ENCODE data around the gene PLCB2. TPM values are rescaled to one million over a fixed set of nuclear protein-coding genes. Genes with fewer than 3 reads are reported as not detected.

Gene PLCB2
- total and polyA plus RNA-seq, 2 experiments from 2014 or later, result 9.5 to 13.8 TPM

DNA sequence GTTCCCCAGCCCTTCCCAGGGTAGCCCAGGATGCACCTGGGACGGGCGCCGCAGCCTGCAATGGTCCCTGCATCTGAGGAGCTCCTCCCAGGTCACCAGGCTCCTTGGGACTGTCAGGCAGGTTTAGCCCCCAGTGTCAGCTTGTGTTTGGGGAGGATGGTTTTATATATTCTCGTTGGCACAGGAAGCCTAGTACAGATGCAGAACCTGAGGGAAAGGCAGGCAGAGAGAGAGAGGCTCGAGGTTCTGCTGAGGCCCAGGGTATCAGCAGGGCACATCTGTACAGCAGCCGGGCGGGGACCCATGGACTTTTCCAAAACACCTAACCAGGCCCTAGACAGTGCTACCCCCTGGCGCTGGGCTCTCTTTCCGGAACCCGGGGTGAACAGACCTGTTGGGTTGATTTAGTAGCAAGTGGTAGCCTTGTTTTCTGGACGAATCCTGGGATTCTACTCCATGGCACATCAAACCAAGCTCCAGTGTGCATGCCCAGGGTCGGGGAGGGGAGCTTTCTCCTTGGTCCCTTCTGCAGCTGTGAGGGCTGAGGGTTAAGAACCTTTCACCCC is 60.2 kb downstream of the PLCB2 start:
- no peak overlapping the region for H3K4me3 ChIP-seq
- peaks cover 26% of the 10 kb centered on the region for H3K4me1 Mint-ChIP-seq
- no peak overlapping the region for H3K27ac ChIP-seq (ENCODE audit: low read depth)
- TF ChIP-seq ZNF114 (CRISPR knock-in tag; IDR thresholded peaks at IDR 0.05), result no peak
- TF ChIP-seq CREB1 (CRISPR knock-in tag; IDR thresholded peaks at IDR 0.05; ENCODE audit: low read depth), result no peak
- TF ChIP-seq, protein P1, sequence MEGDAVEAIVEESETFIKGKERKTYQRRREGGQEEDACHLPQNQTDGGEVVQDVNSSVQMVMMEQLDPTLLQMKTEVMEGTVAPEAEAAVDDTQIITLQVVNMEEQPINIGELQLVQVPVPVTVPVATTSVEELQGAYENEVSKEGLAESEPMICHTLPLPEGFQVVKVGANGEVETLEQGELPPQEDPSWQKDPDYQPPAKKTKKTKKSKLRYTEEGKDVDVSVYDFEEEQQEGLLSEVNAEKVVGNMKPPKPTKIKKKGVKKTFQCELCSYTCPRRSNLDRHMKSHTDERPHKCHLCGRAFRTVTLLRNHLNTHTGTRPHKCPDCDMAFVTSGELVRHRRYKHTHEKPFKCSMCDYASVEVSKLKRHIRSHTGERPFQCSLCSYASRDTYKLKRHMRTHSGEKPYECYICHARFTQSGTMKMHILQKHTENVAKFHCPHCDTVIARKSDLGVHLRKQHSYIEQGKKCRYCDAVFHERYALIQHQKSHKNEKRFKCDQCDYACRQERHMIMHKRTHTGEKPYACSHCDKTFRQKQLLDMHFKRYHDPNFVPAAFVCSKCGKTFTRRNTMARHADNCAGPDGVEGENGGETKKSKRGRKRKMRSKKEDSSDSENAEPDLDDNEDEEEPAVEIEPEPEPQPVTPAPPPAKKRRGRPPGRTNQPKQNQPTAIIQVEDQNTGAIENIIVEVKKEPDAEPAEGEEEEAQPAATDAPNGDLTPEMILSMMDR (conservative IDR thresholded peaks at IDR 0.05; ENCODE audit: low read depth in 2 of 2), result no peak
- no peak for TF ChIP-seq STAT1 (IDR thresholded peaks at IDR 0.05; ENCODE audit: unreplicated experiment)
- no peak for TF ChIP-seq ZNF331 (CRISPR knock-in tag; IDR thresholded peaks at IDR 0.05; ENCODE audit: low read depth)
- TF ChIP-seq, protein P2, sequence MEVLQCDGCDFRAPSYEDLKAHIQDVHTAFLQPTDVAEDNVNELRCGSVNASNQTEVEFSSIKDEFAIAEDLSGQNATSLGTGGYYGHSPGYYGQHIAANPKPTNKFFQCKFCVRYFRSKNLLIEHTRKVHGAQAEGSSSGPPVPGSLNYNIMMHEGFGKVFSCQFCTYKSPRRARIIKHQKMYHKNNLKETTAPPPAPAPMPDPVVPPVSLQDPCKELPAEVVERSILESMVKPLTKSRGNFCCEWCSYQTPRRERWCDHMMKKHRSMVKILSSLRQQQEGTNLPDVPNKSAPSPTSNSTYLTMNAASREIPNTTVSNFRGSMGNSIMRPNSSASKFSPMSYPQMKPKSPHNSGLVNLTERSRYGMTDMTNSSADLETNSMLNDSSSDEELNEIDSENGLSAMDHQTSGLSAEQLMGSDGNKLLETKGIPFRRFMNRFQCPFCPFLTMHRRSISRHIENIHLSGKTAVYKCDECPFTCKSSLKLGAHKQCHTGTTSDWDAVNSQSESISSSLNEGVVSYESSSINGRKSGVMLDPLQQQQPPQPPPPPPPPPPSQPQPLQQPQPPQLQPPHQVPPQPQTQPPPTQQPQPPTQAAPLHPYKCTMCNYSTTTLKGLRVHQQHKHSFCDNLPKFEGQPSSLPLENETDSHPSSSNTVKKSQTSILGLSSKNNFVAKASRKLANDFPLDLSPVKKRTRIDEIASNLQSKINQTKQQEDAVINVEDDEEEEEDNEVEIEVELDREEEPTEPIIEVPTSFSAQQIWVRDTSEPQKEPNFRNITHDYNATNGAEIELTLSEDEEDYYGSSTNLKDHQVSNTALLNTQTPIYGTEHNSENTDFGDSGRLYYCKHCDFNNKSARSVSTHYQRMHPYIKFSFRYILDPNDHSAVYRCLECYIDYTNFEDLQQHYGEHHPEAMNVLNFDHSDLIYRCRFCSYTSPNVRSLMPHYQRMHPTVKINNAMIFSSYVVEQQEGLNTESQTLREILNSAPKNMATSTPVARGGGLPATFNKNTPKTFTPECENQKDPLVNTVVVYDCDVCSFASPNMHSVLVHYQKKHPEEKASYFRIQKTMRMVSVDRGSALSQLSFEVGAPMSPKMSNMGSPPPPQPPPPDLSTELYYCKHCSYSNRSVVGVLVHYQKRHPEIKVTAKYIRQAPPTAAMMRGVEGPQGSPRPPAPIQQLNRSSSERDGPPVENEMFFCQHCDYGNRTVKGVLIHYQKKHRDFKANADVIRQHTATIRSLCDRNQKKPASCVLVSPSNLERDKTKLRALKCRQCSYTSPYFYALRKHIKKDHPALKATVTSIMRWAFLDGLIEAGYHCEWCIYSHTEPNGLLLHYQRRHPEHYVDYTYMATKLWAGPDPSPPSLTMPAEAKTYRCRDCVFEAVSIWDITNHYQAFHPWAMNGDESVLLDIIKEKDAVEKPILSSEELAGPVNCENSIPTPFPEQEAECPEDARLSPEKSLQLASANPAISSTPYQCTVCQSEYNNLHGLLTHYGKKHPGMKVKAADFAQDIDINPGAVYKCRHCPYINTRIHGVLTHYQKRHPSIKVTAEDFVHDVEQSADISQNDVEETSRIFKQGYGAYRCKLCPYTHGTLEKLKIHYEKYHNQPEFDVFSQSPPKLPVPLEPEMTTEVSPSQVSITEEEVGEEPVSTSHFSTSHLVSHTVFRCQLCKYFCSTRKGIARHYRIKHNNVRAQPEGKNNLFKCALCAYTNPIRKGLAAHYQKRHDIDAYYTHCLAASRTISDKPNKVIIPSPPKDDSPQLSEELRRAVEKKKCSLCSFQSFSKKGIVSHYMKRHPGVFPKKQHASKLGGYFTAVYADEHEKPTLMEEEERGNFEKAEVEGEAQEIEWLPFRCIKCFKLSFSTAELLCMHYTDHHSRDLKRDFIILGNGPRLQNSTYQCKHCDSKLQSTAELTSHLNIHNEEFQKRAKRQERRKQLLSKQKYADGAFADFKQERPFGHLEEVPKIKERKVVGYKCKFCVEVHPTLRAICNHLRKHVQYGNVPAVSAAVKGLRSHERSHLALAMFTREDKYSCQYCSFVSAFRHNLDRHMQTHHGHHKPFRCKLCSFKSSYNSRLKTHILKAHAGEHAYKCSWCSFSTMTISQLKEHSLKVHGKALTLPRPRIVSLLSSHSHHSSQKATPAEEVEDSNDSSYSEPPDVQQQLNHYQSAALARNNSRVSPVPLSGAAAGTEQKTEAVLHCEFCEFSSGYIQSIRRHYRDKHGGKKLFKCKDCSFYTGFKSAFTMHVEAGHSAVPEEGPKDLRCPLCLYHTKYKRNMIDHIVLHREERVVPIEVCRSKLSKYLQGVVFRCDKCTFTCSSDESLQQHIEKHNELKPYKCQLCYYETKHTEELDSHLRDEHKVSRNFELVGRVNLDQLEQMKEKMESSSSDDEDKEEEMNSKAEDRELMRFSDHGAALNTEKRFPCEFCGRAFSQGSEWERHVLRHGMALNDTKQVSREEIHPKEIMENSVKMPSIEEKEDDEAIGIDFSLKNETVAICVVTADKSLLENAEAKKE (CRISPR knock-in tag; IDR thresholded peaks at IDR 0.05), result no peak
- no peak for TF ChIP-seq REST (IDR thresholded peaks at IDR 0.05; ENCODE audit: unreplicated experiment)
- TF ChIP-seq, protein P3, sequence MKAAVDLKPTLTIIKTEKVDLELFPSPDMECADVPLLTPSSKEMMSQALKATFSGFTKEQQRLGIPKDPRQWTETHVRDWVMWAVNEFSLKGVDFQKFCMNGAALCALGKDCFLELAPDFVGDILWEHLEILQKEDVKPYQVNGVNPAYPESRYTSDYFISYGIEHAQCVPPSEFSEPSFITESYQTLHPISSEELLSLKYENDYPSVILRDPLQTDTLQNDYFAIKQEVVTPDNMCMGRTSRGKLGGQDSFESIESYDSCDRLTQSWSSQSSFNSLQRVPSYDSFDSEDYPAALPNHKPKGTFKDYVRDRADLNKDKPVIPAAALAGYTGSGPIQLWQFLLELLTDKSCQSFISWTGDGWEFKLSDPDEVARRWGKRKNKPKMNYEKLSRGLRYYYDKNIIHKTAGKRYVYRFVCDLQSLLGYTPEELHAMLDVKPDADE (IDR thresholded peaks at IDR 0.05), result no peak
- no peak for TF ChIP-seq POLR2AphosphoS5 (IDR thresholded peaks at IDR 0.05; ENCODE audit: low read depth)
- no peak for TF ChIP-seq NANOG (IDR thresholded peaks at IDR 0.05; ENCODE audit: borderline replicate concordance)
- no peak for TF ChIP-seq JUNB (IDR thresholded peaks at IDR 0.05; ENCODE audit: unreplicated experiment)
- TF ChIP-seq EZH2phosphoT487 (IDR thresholded peaks at IDR 0.05; ENCODE audit: unreplicated experiment), result no peak
- TF ChIP-seq EZH2 (IDR thresholded peaks at IDR 0.05; ENCODE audit: low read depth, unreplicated experiment), result no peak
- DNase-seq (ENCODE audit: low spot score), result no peak
- H4K20me1 ChIP-seq (replicated peaks; ENCODE audit: insufficient read depth), result no peaks in the 10 kb centered on the region
- ATAC-seq, result no peak
- H3F3A ChIP-seq (replicated peaks; ENCODE audit: low read depth), result peaks cover 13% of the 10 kb centered on the region; the same call in 1 of the 2 replicates
- no peaks in the 10 kb centered on the region for H3K36me3 ChIP-seq (ENCODE audit: insufficient read depth)
- peaks cover 3% of the 10 kb centered on the region; the same call in 1 of the 2 replicates for H3K4me1 ChIP-seq (ENCODE audit: insufficient read depth)
- H2AFZ ChIP-seq, result no peak overlapping the region
- no peak overlapping the region for H3K27ac Mint-ChIP-seq
- no peaks in the 10 kb centered on the region for H3K79me2 ChIP-seq (replicated peaks; ENCODE audit: insufficient read depth)
- peaks cover 23% of the 10 kb centered on the region for H3K27me3 ChIP-seq (ENCODE audit: insufficient read depth)
- no peak overlapping the region for H3K4me3 Mint-ChIP-seq
- no peak overlapping the region for H3K4me2 ChIP-seq
- peaks cover 32% of the 10 kb centered on the region for H3K27me3 Mint-ChIP-seq (ENCODE audit: insufficient read depth, low read depth, poor library complexity)
- no peaks in the 10 kb centered on the region for H3K36me3 Mint-ChIP-seq (ENCODE audit: low read depth)
- H3K9me3 Mint-ChIP-seq, result no peaks in the 10 kb centered on the region; the same call in 2 of the 3 replicates
- no peaks in the 10 kb centered on the region for H3K9me2 ChIP-seq (ENCODE audit: insufficient read depth)

Measured in GM23338 (cell line).